ENCODE measurements around the gene LIPH. TPM values are rescaled to one million over a fixed set of nuclear protein-coding genes. Genes with fewer than 3 reads are reported as not detected.

Gene LIPH
- total RNA-seq (2022; extraction: Qiagen RNA extraction; ENCODE audit: low read depth): 5.4 to 7.4 TPM (median 6.6 TPM) in 5 replicates

GRCh38 chr3:185552358-185552877, at the start of gene LIPH:
Gene LIPH (minus strand): TSS chr3:185552588. CDS start chr3:185552471, 117 bp downstream.

GRCh38 chr3:185585859-185586685, 33.7 kb upstream of the LIPH start, which contains the start of gene SENP2:
Gene SENP2 (plus strand): TSS chr3:185586295. CDS start chr3:185586414, 119 bp downstream.

DNA sequence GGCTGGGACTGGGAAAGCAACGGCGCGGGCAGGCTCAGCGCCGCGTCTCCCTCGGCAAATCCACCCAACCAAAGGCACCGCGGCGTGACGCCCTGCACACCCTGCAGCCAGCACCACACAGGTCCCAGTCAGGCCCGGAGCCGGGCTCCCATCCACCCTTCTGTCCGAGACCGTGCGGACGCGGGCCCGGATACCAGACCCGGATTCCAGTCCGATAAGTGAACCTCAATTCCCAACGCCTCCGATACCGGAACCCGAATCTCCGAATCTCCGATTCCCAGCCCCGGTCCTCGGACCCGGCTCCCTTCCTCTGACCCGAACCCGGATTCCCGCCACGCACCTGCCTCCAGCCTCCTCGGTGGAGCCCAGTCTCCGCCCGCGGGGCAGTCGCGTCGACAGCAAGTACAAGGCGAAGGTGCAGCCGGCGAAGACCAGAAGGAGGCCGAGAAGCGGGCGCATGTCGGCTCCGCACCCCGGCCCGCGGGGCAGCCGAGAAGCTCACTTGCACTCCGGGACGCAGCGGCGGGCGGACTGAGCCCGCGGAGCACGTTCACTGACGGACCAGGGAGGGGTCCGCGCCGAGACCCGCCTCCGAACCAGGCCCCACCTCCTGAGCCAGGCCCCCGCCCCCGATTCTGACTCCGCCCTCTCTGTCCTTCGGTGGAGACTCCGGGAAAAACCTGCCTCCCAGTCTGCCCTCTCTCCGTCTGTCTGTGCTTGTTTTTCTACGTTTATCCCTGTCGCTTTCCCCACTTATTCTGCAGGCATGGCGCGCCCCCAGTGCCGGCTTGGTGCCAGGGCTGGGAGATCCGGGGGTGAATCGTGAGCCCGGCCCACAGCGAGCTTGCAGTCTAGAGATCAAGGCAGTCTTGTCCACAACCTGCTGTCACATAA, 53.6 kb downstream of the LIPH start, which contains the start of gene TMEM41A:
TMEM41A (minus strand) TSS at position 533 of the 894 bp plus-strand sequence; CDS start at position 459, 74 bp downstream.

Other genes with a start within 250 kb of the LIPH start
- 8.9 to 15.8 TPM (median 13.5 TPM) in 5 replicates for gene MAP3K13, start 189.5 kb downstream of the LIPH start, total RNA-seq (2022; extraction: Qiagen RNA extraction; ENCODE audit: low read depth)
- gene TMEM41A, start 53.6 kb downstream of the LIPH start, total RNA-seq (2022; extraction: Qiagen RNA extraction; ENCODE audit: low read depth): 16.0 to 22.4 TPM (median 20.4 TPM) in 5 replicates
- 16.2 to 17.6 TPM (median 16.5 TPM) in 5 replicates for gene SENP2, start 33.7 kb upstream of the LIPH start, total RNA-seq (2022; extraction: Qiagen RNA extraction; ENCODE audit: low read depth)

Data from A549 treated with RU486 at 1 μM for 4 hours (cell line).